Activated CD4-positive, alpha-beta T cell treated with anti-CD3 and anti-CD28 coated beads, Interleukin-2, amount 10 ng/mL, durations not matched to agents 24 days and 14 days (primary cell): ENCODE data around the gene POLE. TPM values are rescaled to one million over a fixed set of nuclear protein-coding genes. Genes with fewer than 3 reads are reported as not detected.
A peak's percentile ranks its signal among the peaks of the same experiment; 100 is the strongest.

ENCODE experiments used
- DNase-seq: peaks from one replicate; pipeline ENCODE4 v3.0.0; 2022
- H3K27ac Mint-ChIP-seq: one replicate; pipeline ENCODE4 v1.8.0; 2022; ENCODE audit warnings: mild to moderate bottlenecking, mixed read lengths
- H3K27me3 Mint-ChIP-seq: one replicate; pipeline ENCODE4 v1.8.0; 2022; ENCODE audit warnings: mixed read lengths
- H3K36me3 Mint-ChIP-seq: one replicate; pipeline ENCODE4 v1.8.0; 2022; ENCODE audit warnings: low read depth, mild to moderate bottlenecking, mixed read lengths
- H3K4me1 Mint-ChIP-seq: one replicate; pipeline ENCODE4 v1.8.0; 2021; ENCODE audit warnings: mixed read lengths
- H3K4me3 Mint-ChIP-seq: one replicate; pipeline ENCODE4 v1.8.0; 2022; ENCODE audit warnings: mild to moderate bottlenecking, moderate library complexity, mixed read lengths
- H3K9me3 Mint-ChIP-seq: one replicate; pipeline ENCODE4 v1.8.0; 2021; ENCODE audit warnings: mixed read lengths
- intact Hi-C: fragments of 100-400 bp; cut with micrococcal nuclease; formaldehyde crosslinking; loops from one replicate; pipeline ENCODE4 v1.15.1; 2023
- total RNA-seq: library from RNA; stranded (reverse); gene quantifications from 2 replicates; pipeline ENCODE4 v1.2.3, GENCODE V29; 2022

Gene POLE
- total RNA-seq, 1 donor from 2014 or later = 180 TPM

GRCh38 chr12:132633398-132633797 is 53.7 kb downstream of the POLE start:
- no peak overlapping the region for H3K27ac Mint-ChIP-seq
- no peaks in the 10 kb centered on the region for H3K27me3 Mint-ChIP-seq
- DNase-seq = no peak
- H3K4me3 Mint-ChIP-seq = no peak overlapping the region
- H3K4me1 Mint-ChIP-seq = peaks cover 6% of the 10 kb centered on the region
- intact Hi-C loops = no loop called here
- peaks cover 80% of the 10 kb centered on the region for H3K36me3 Mint-ChIP-seq
- no peaks in the 10 kb centered on the region for H3K9me3 Mint-ChIP-seq

GRCh38 chr12:132632521-132633228 is 54.5 kb downstream of the POLE start:
- H3K27ac Mint-ChIP-seq = no peak overlapping the region
- H3K4me1 Mint-ChIP-seq = peaks cover 3% of the 10 kb centered on the region
- no peak for DNase-seq
- no peak overlapping the region for H3K4me3 Mint-ChIP-seq
- no peaks in the 10 kb centered on the region for H3K9me3 Mint-ChIP-seq
- intact Hi-C loops = no loop called here
- peaks cover 73% of the 10 kb centered on the region for H3K36me3 Mint-ChIP-seq
- H3K27me3 Mint-ChIP-seq = no peaks in the 10 kb centered on the region

GRCh38 chr12:132631666-132632065 is 55.5 kb downstream of the POLE start:
- H3K36me3 Mint-ChIP-seq = peaks cover 65% of the 10 kb centered on the region
- intact Hi-C loops = no loop called here

GRCh38 chr12:132630672-132631071 is 56.5 kb downstream of the POLE start:
- intact Hi-C loops = no loop called here
- no peak for DNase-seq
- H3K9me3 Mint-ChIP-seq = no peaks in the 10 kb centered on the region
- no peak overlapping the region for H3K27ac Mint-ChIP-seq
- no peak overlapping the region for H3K4me3 Mint-ChIP-seq
- H3K27me3 Mint-ChIP-seq = no peaks in the 10 kb centered on the region
- H3K4me1 Mint-ChIP-seq = no peaks in the 10 kb centered on the region
- peaks cover 61% of the 10 kb centered on the region for H3K36me3 Mint-ChIP-seq

More at GRCh38 chr12:132631666-132632065, 55.5 kb downstream of the POLE start:
- H3K4me3 Mint-ChIP-seq = no peak overlapping the region
- no peaks in the 10 kb centered on the region for H3K9me3 Mint-ChIP-seq
- no peaks in the 10 kb centered on the region for H3K27me3 Mint-ChIP-seq
- DNase-seq = no peak
- no peak overlapping the region for H3K27ac Mint-ChIP-seq
- H3K4me1 Mint-ChIP-seq = no peaks in the 10 kb centered on the region

- Mint-ChIP-seq H3K27me3 (no peaks in the 10 kb centered on the region), H3K4me1 (no peaks in the 10 kb centered on the region), H3K36me3 (peaks cover 54% of the 10 kb centered on the region), H3K9me3 (no peaks in the 10 kb centered on the region), H3K27ac (no peak overlapping the region), H3K4me3 (no peak overlapping the region)
- intact Hi-C loops = no loop called here
- no peak for DNase-seq
Measured at GRCh38 chr12:132629330-132629729, 57.8 kb downstream of the POLE start.

- no peaks in the 10 kb centered on the region for H3K9me3 Mint-ChIP-seq
- H3K4me3 Mint-ChIP-seq = no peak overlapping the region
- peaks cover 33% of the 10 kb centered on the region for H3K36me3 Mint-ChIP-seq
- no peaks in the 10 kb centered on the region for H3K27me3 Mint-ChIP-seq
- H3K4me1 Mint-ChIP-seq = peaks cover 3% of the 10 kb centered on the region
- intact Hi-C loops = no loop called here
- no peak for DNase-seq
- no peak overlapping the region for H3K27ac Mint-ChIP-seq
Measured at GRCh38 chr12:132625731-132626430, 61.3 kb downstream of the POLE start.

- Mint-ChIP-seq H3K9me3 (no peaks in the 10 kb centered on the region), H3K4me1 (peaks cover 3% of the 10 kb centered on the region)
- intact Hi-C loops = no loop called here
Measured at GRCh38 chr12:132624910-132625630, 62.1 kb downstream of the POLE start.

GRCh38 chr12:132624186-132624855 is 62.8 kb downstream of the POLE start:
- peaks cover 18% of the 10 kb centered on the region for H3K36me3 Mint-ChIP-seq
- no peak for DNase-seq
- intact Hi-C loops = no loop called here
- H3K4me3 Mint-ChIP-seq = no peak overlapping the region
- no peaks in the 10 kb centered on the region for H3K27me3 Mint-ChIP-seq
- H3K4me1 Mint-ChIP-seq = peaks cover 3% of the 10 kb centered on the region
- H3K9me3 Mint-ChIP-seq = no peaks in the 10 kb centered on the region
- H3K27ac Mint-ChIP-seq = no peak overlapping the region

More at GRCh38 chr12:132624910-132625630, 62.1 kb downstream of the POLE start:
- Mint-ChIP-seq H3K27me3 (no peaks in the 10 kb centered on the region), H3K36me3 (peaks cover 25% of the 10 kb centered on the region), H3K4me3 (no peak overlapping the region), H3K27ac (no peak overlapping the region)
- no peak for DNase-seq

- intact Hi-C loops = no loop called here
- no peak overlapping the region for H3K4me3 Mint-ChIP-seq
- H3K9me3 Mint-ChIP-seq = no peaks in the 10 kb centered on the region
- DNase-seq = no peak
- H3K36me3 Mint-ChIP-seq = peaks cover 13% of the 10 kb centered on the region
- peak overlapping the region; percentile 32 for H3K27ac Mint-ChIP-seq
- no peaks in the 10 kb centered on the region for H3K27me3 Mint-ChIP-seq
- H3K4me1 Mint-ChIP-seq = peaks cover 3% of the 10 kb centered on the region
Measured at GRCh38 chr12:132623072-132623869, 63.9 kb downstream of the POLE start.

GRCh38 chr12:132622437-132623071 is 64.6 kb downstream of the POLE start:
- Mint-ChIP-seq H3K4me3 (no peak overlapping the region), H3K27me3 (peaks cover 6% of the 10 kb centered on the region), H3K9me3 (peaks cover 2% of the 10 kb centered on the region), H3K4me1 (peaks cover 3% of the 10 kb centered on the region), H3K27ac (no peak overlapping the region), H3K36me3 (peaks cover 16% of the 10 kb centered on the region)
- intact Hi-C loops = no loop called here
- DNase-seq = no peak

- intact Hi-C loops = no loop called here
- Mint-ChIP-seq H3K27me3 (peaks cover 10% of the 10 kb centered on the region), H3K36me3 (peaks cover 17% of the 10 kb centered on the region), H3K4me3 (no peak overlapping the region), H3K9me3 (peaks cover 6% of the 10 kb centered on the region), H3K27ac (no peak overlapping the region), H3K4me1 (peaks cover 3% of the 10 kb centered on the region)
- no peak for DNase-seq
Measured at GRCh38 chr12:132621657-132622435, 65.3 kb downstream of the POLE start.

- Mint-ChIP-seq H3K36me3 (peaks cover 13% of the 10 kb centered on the region), H3K27me3 (peaks cover 10% of the 10 kb centered on the region), H3K4me3 (no peak overlapping the region), H3K9me3 (peaks cover 6% of the 10 kb centered on the region), H3K27ac (no peak overlapping the region), H3K4me1 (peaks cover 3% of the 10 kb centered on the region)
- intact Hi-C loops = no loop called here
- no peak for DNase-seq
Measured at GRCh38 chr12:132620899-132621656, 66.1 kb downstream of the POLE start.
